ENCODE results near the gene SPRR2F. TPM values are rescaled to one million over a fixed set of nuclear protein-coding genes. Genes with fewer than 3 reads are reported as not detected.

Gene SPRR2F
- total RNA-seq, 1 donor from 2014 or later: not detected

- no peak for TF ChIP-seq CTCF (IDR thresholded peaks at IDR 0.05)
- H3K27ac Mint-ChIP-seq: no peak overlapping the region
- intact Hi-C loops (cut with micrococcal nuclease): no loop called here
- H3K27me3 Mint-ChIP-seq: peaks cover 17% of the 10 kb centered on the region
- no peak overlapping the region for H3K4me3 Mint-ChIP-seq
- no peaks in the 10 kb centered on the region for H3K4me1 Mint-ChIP-seq
- CTCF ChIA-PET: no interaction called here
- DNase-seq: no peak
- POLR2A ChIA-PET: no interaction called here
- no peak for ATAC-seq (ENCODE audit: low read depth)
- peaks cover 2% of the 10 kb centered on the region for H3K9me3 Mint-ChIP-seq
- H3K36me3 Mint-ChIP-seq (ENCODE audit: low read depth): no peaks in the 10 kb centered on the region
These were observed 13.8 kb downstream of the SPRR2F start for GRCh38 chr1:153099461-153100045.

DNA sequence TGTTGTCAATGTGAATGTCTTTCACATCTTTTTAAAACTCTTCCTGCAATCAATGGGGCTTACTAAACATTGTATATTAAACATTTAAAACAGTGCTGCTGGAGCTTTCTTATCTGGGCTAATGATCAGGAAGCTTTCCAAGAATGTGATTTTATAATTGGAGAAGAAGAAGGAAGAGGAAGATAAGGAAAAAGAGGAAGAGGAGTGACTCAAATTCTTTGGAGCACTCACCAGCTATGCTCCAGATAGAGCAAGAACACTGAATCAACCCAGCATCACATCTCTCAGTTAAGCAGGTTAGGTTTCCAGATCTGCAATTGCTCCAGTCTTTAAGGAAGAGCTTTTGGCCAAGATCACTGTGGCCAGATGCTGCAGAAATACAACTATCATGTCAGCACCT lies 17.6 kb downstream of the SPRR2F start:
- no peak overlapping the region for H3K27ac Mint-ChIP-seq
- TF ChIP-seq CTCF (IDR thresholded peaks at IDR 0.05): no peak
- ATAC-seq (ENCODE audit: low read depth): no peak

DNA sequence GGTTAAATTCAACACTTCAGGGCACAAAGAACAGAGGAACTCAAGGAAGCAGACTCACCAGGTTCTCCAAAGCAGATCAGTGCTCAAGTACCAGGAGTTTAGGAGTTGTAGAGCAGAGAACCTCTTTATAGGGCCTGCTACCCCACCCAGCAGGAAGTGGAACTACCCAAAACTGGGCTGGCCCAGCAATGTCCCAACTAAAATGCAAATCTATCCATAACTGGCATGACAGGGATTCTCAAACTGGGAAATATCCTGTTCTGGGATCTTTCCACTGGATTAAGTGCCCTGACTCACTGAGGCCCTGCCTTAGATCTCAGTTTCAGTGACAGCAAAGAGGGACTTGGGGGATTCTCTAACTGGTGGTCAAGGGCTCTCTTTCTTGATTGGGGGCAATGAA lies 18.9 kb downstream of the SPRR2F start, which contains the start of gene SPRR2E:
TSS of gene SPRR2E (minus strand) at position 101 of the 400 bp plus-strand sequence. CDS start 775 bp downstream, outside the sequence.
- POLR2A ChIA-PET: no interaction called here
- peaks cover 2% of the 10 kb centered on the region for H3K4me1 Mint-ChIP-seq
- no peaks in the 10 kb centered on the region for H3K36me3 Mint-ChIP-seq (ENCODE audit: low read depth)

More for the DNA sequence above, 17.6 kb downstream of the SPRR2F start:
- CTCF ChIA-PET: no interaction called here
- Mint-ChIP-seq H3K4me1 (no peaks in the 10 kb centered on the region), H3K36me3 (ENCODE audit: low read depth) (no peaks in the 10 kb centered on the region), H3K9me3 (no peaks in the 10 kb centered on the region), H3K4me3 (no peak overlapping the region), H3K27me3 (peaks cover 13% of the 10 kb centered on the region)
- intact Hi-C loops (cut with micrococcal nuclease): no loop called here
- no peak for DNase-seq
- POLR2A ChIA-PET: no interaction called here

GRCh38 chr1:153087652-153088051 lies 25.7 kb downstream of the SPRR2F start:
- intact Hi-C loops (cut with micrococcal nuclease): no loop called here
- peaks cover 22% of the 10 kb centered on the region for H3K27me3 Mint-ChIP-seq
- peaks cover 2% of the 10 kb centered on the region for H3K4me1 Mint-ChIP-seq
- POLR2A ChIA-PET: no interaction called here
- TF ChIP-seq CTCF (IDR thresholded peaks at IDR 0.05): no peak
- CTCF ChIA-PET: no interaction called here
- no peak for ATAC-seq (ENCODE audit: low read depth)
- H3K36me3 Mint-ChIP-seq (ENCODE audit: low read depth): no peaks in the 10 kb centered on the region
- H3K4me3 Mint-ChIP-seq: no peak overlapping the region
- H3K9me3 Mint-ChIP-seq: no peaks in the 10 kb centered on the region
- no peak for DNase-seq
- no peak overlapping the region for H3K27ac Mint-ChIP-seq

More for the DNA sequence above, 18.9 kb downstream of the SPRR2F start, which contains the start of gene SPRR2E:
- no peak for TF ChIP-seq CTCF (IDR thresholded peaks at IDR 0.05)
- DNase-seq: no peak
- intact Hi-C loops (cut with micrococcal nuclease): no loop called here
- peaks cover 13% of the 10 kb centered on the region for H3K27me3 Mint-ChIP-seq
- no peak within 1 kb of the TSS for H3K27ac Mint-ChIP-seq
- no peaks in the 10 kb centered on the region for H3K9me3 Mint-ChIP-seq
- CTCF ChIA-PET: no interaction called here
- no peak for ATAC-seq (ENCODE audit: low read depth)
- no peak within 1 kb of the TSS for H3K4me3 Mint-ChIP-seq

- Mint-ChIP-seq H3K9me3 (peaks cover 11% of the 10 kb centered on the region), H3K27ac (no peak overlapping the region), H3K27me3 (peaks cover 25% of the 10 kb centered on the region), H3K4me3 (no peak overlapping the region), H3K4me1 (no peaks in the 10 kb centered on the region), H3K36me3 (ENCODE audit: low read depth) (no peaks in the 10 kb centered on the region)
- DNase-seq (no peak), ATAC-seq (ENCODE audit: low read depth) (no peak)
- CTCF ChIA-PET: no interaction called here
- TF ChIP-seq CTCF (IDR thresholded peaks at IDR 0.05): no peak
- intact Hi-C loops (cut with micrococcal nuclease): no loop called here
- POLR2A ChIA-PET: no interaction called here
These were observed 31.6 kb downstream of the SPRR2F start for GRCh38 chr1:153081736-153082135.

Data from activated B cell treated with CpG ODN at 0.5 μM for 24 hours (primary cell).